Keratinocyte (primary cell): Measurements from ENCODE around the gene RAD51. TPM values are rescaled to one million over a fixed set of nuclear protein-coding genes. Genes with fewer than 3 reads are reported as not detected.

Experiments
- DNase-seq: peaks from one replicate; pipeline ENCODE4 v3.0.0-alpha.2; 2011; ENCODE audit warnings: low read depth, missing footprints, low spot score
- FAIRE-seq: peaks from 2 replicates; lab custom pipeline; 2011; peaks lifted over from hg19 to GRCh38; lab: Jason Lieb, UNC
- H2AFZ ChIP-seq: 2 replicates; pipeline ENCODE4 v1.6.0; 2012; ENCODE audit warnings: low read length, control low read depth, inconsistent platforms; ENCODE audit not compliant: control insufficient read depth
- H3K27ac ChIP-seq: 2 replicates; pipeline ENCODE4 v1.5.1; 2011; ENCODE audit warnings: low read length; ENCODE audit not compliant: control insufficient read depth, insufficient read depth
- H3K27me3 ChIP-seq: 3 replicates; pipeline ENCODE4 v1.6.0; 2011; ENCODE audit warnings: low read length; ENCODE audit not compliant: control insufficient read depth, insufficient read depth; ENCODE audit errors: extremely low read depth
- H3K36me3 ChIP-seq, 2 experiments: 2 replicates in 1 of 2; 3 replicates in 1 of 2; pipeline ENCODE4 v1.5.1; 2011; ENCODE audit warnings: low read length in 2 of 2, mild to moderate bottlenecking in 1 of 2; ENCODE audit not compliant: control insufficient read depth in 2 of 2, insufficient read depth in 2 of 2; ENCODE audit errors: extremely low read depth in 1 of 2
- H3K4me1 ChIP-seq: 3 replicates; pipeline ENCODE4 v1.5.1; 2011; ENCODE audit warnings: low read length; ENCODE audit not compliant: control insufficient read depth, insufficient read depth; ENCODE audit errors: extremely low read depth
- H3K4me2 ChIP-seq: 3 replicates; pipeline ENCODE4 v1.6.0; 2011; ENCODE audit warnings: low read depth, low read length; ENCODE audit not compliant: control insufficient read depth, insufficient read depth; ENCODE audit errors: extremely low read depth
- H3K4me3 ChIP-seq, 3 experiments: fragments of 200-600 bp in 1 of 3; sonication (generic) in 1 of 3; 2 replicates in 2 of 3; 3 replicates in 1 of 3; pipeline ENCODE4 v1.5.1; 2011 to 2016; ENCODE audit warnings: low read length in 3 of 3, mild to moderate bottlenecking in 3 of 3, control low read depth in 2 of 3, inconsistent platforms in 1 of 3, low read depth in 1 of 3, mixed read lengths in 1 of 3, mixed run types in 1 of 3, moderate library complexity in 1 of 3; ENCODE audit not compliant: control insufficient read depth in 2 of 3, insufficient read depth in 2 of 3; ENCODE audit errors: extremely low read depth in 1 of 3
- H3K79me2 ChIP-seq: 2 replicates; pipeline ENCODE4 v1.6.0; 2012; ENCODE audit warnings: low read length; ENCODE audit not compliant: control insufficient read depth, insufficient read depth
- H3K9ac ChIP-seq: 3 replicates; pipeline ENCODE4 v1.6.0; 2011; ENCODE audit warnings: low read length; ENCODE audit not compliant: control insufficient read depth, insufficient read depth; ENCODE audit errors: extremely low read depth
- H3K9me1 ChIP-seq: 3 replicates; pipeline ENCODE4 v1.6.0; 2011; ENCODE audit warnings: low read length; ENCODE audit not compliant: control insufficient read depth, insufficient read depth; ENCODE audit errors: extremely low read depth
- H3K9me3 ChIP-seq: 2 replicates; pipeline ENCODE4 v1.5.1; 2012; ENCODE audit warnings: low read depth, low read length; ENCODE audit not compliant: control insufficient read depth
- H4K20me1 ChIP-seq: 3 replicates; pipeline ENCODE4 v1.6.0; 2011; ENCODE audit warnings: low read length; ENCODE audit not compliant: control insufficient read depth, insufficient read depth; ENCODE audit errors: extremely low read depth
- EZH2 ChIP-seq: IDR thresholded peaks from one replicate; pipeline ENCODE4 v1.6.1; 2012; ENCODE audit warnings: inconsistent platforms, mild to moderate bottlenecking, low read length, moderate library complexity
- dilution Hi-C: fragments of 300-500 bp; cut with MboI; formaldehyde crosslinking; loops from one replicate; pipeline ENCODE4 v1.7.0; 2020; ENCODE audit warnings: low sequenced_read_pairs; ENCODE audit not compliant: extremely low pct_ligation_motif_present
- polyA plus RNA-seq, 5 experiments: library from polyadenylated mRNA; depleted of rRNA in 3 of 5; stranded (reverse) in 3 of 5; stranded (forward) in 1 of 5; unstranded in 1 of 5; fragments of >200 nt; gene quantifications; 1 replicate in 1 of 5; 2 replicates in 3 of 5; 3 replicates in 1 of 5; pipeline versions ENCODE4 v1.2.1 to v1.2.3, GENCODE V29; 2011 to 2012; ENCODE audit warnings: missing spikeins in 2 of 5, low read depth in 1 of 5, low replicate concordance in 1 of 5
- TF ChIP-seq, protein P1 (sequence below), 3 experiments: IDR thresholded peaks in 1 of 3; conservative IDR thresholded peaks in 1 of 3; optimal IDR thresholded peaks in 1 of 3; 2 replicates in 2 of 3; 3 replicates in 1 of 3; pipeline versions ENCODE3 to v1.5.1; 2011; ENCODE audit warnings: low read length in 3 of 3, mild to moderate bottlenecking in 3 of 3, moderate library complexity in 2 of 3, control low read depth in 1 of 3, inconsistent platforms in 1 of 3; ENCODE audit not compliant: insufficient read depth in 2 of 3; ENCODE audit errors: extremely low read depth in 1 of 3

RAD51 gene
- polyA plus RNA-seq, 1 donor (not counting 4 experiments of a cell fraction or from before 2014, with no cell fraction given) = 6.9 TPM

DNA sequence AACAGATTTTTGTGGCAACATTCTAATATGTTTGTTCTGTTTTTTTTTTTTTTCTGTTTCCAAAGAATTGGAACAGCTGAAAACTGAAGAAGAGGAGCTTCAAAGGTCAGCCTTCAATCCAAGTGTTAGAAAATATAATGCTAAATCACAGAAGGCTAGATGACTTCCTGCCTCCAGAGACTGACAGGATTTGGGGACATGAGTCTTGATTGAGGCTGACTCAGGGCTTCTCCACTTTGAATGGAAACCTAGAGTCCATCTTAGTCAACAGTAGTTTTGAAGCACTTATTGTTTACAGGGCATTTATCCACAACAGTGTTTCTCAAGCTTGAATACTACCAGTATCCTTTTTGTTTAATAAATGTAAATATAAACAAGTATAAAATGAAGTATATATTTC, 44.5 kb upstream of the RAD51 start:
- Histone ChIP-seq H3K27ac (no peak overlapping the region), H3K27me3 (no peaks in the 10 kb centered on the region), H3K36me3 (peaks cover 0 to 9% of the 10 kb centered on the region in 2 experiments), H4K20me1 (no peaks in the 10 kb centered on the region), H3K4me1 (no peaks in the 10 kb centered on the region), H2AFZ (no peak overlapping the region), H3K9me3 (no peaks in the 10 kb centered on the region), H3K79me2 (no peaks in the 10 kb centered on the region), H3K9me1 (no peaks in the 10 kb centered on the region), H3K4me2 (no peak overlapping the region), H3K9ac (no peak overlapping the region), H3K4me3 (no peak overlapping the region)
- TF ChIP-seq EZH2 = no peak
- TF ChIP-seq, protein P1, sequence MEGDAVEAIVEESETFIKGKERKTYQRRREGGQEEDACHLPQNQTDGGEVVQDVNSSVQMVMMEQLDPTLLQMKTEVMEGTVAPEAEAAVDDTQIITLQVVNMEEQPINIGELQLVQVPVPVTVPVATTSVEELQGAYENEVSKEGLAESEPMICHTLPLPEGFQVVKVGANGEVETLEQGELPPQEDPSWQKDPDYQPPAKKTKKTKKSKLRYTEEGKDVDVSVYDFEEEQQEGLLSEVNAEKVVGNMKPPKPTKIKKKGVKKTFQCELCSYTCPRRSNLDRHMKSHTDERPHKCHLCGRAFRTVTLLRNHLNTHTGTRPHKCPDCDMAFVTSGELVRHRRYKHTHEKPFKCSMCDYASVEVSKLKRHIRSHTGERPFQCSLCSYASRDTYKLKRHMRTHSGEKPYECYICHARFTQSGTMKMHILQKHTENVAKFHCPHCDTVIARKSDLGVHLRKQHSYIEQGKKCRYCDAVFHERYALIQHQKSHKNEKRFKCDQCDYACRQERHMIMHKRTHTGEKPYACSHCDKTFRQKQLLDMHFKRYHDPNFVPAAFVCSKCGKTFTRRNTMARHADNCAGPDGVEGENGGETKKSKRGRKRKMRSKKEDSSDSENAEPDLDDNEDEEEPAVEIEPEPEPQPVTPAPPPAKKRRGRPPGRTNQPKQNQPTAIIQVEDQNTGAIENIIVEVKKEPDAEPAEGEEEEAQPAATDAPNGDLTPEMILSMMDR (optimal IDR thresholded peaks at IDR 0.05 in 1 of 3, IDR thresholded peaks at IDR 0.05 in 1 of 3, conservative IDR thresholded peaks at IDR 0.05 in 1 of 3; ENCODE audit: extremely low read depth in 1 of 3, insufficient read depth in 2 of 3, low read length in 3 of 3) = no peak
- FAIRE-seq = no peak
- dilution Hi-C loops = no loop called here
- DNase-seq = no peak

DNA sequence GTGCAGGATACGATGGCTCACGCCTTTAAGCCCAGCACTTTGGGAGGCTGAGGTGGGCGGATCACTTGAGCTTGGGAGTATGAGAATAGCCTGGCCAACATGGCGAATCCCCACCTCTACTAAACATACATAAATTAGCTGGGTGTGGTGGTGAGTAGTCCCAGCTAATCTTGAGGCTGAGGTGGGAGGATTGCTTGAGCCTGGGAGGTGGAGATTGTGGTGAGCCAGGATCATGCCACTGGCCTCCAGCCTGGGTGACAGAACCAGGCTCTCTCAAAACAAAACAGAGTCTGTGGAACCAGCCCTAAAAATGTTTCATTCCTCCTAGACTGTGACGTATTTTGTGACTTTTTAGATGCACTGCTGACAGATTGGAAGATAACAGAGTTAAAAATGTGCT, 34.3 kb upstream of the RAD51 start:
- no peak for DNase-seq
- Histone ChIP-seq H3K9me3 (no peaks in the 10 kb centered on the region), H3K9me1 (no peaks in the 10 kb centered on the region), H3K27ac (no peak overlapping the region), H3K79me2 (no peaks in the 10 kb centered on the region), H3K4me2 (no peak overlapping the region), H3K4me1 (no peaks in the 10 kb centered on the region), H2AFZ (no peak overlapping the region), H3K36me3 (peaks cover 1 to 14% of the 10 kb centered on the region in 2 experiments), H4K20me1 (no peaks in the 10 kb centered on the region), H3K9ac (no peak overlapping the region), H3K27me3 (no peaks in the 10 kb centered on the region), H3K4me3 (no peak overlapping the region)
- no peak for FAIRE-seq
- dilution Hi-C loops = no loop called here
- TF ChIP-seq, protein P1 (optimal IDR thresholded peaks at IDR 0.05 in 1 of 3, IDR thresholded peaks at IDR 0.05 in 1 of 3, conservative IDR thresholded peaks at IDR 0.05 in 1 of 3; ENCODE audit: extremely low read depth in 1 of 3, insufficient read depth in 2 of 3, low read length in 3 of 3) = no peak
- no peak for TF ChIP-seq EZH2
